ENCODE data around the gene WBP2NL.

DNA sequence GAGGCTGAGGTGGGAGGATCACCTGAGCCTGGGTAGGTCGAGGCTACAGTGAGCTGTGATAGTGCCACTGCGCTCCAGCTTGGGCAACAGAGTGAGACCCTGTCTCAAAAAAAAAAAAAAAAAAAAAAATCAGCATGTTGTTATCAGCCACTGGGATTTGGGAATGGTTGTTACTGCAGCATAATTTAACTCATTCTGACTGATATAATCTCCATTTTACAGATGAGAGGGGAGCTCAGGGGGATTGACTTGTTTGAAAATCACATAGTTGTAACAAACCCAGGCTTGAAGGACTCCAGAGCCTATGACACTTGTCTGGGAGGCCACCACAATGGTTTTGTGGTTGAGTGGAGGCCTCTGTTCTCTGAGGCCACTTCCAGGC lies 32.4 kb upstream of the WBP2NL start:
- TF ChIP-seq CTCF (IDR thresholded peaks at IDR 0.05) (no peak), EZH2 (IDR thresholded peaks at IDR 0.05) (no peak), EZH2phosphoT487 (IDR thresholded peaks at IDR 0.05) (no peak)

Data from neural progenitor cell (in vitro differentiated cells).